Measurements from ENCODE around the gene GHR.

GHR gene

GRCh38 chr5:42423285-42424165 is at the start of gene GHR:
Gene GHR, plus strand, starts transcription at chr5:42423439. Its CDS starts 142,436 bp downstream, at chr5:42565875.
- peak; percentile 18 to 31 for DNase-seq

GRCh38 chr5:42374679-42375273 is 48.5 kb upstream of the GHR start:
- no peak for DNase-seq

GRCh38 chr5:42377496-42377895 is 45.7 kb upstream of the GHR start:
- DNase-seq: no peak

- DNase-seq: no peak
These were observed 41.3 kb upstream of the GHR start for GRCh38 chr5:42381973-42382372.

GRCh38 chr5:42387563-42387962 is 35.7 kb upstream of the GHR start:
- no peak for DNase-seq

- no peak for DNase-seq
These were observed 33.1 kb upstream of the GHR start for GRCh38 chr5:42390115-42390514.

- no peak for DNase-seq
These were observed 30.3 kb upstream of the GHR start for GRCh38 chr5:42392917-42393316.

- DNase-seq: no peak
These were observed 27.1 kb upstream of the GHR start for GRCh38 chr5:42396111-42396510.

GRCh38 chr5:42397267-42397666 is 26.0 kb upstream of the GHR start:
- DNase-seq: no peak

GRCh38 chr5:42399702-42400101 is 23.5 kb upstream of the GHR start:
- DNase-seq: no peak

- no peak for DNase-seq
These were observed 22.8 kb upstream of the GHR start for GRCh38 chr5:42400474-42400873.

- no peak for DNase-seq
These were observed 20.0 kb upstream of the GHR start for GRCh38 chr5:42403236-42403635.

- no peak for DNase-seq
These were observed 18.9 kb upstream of the GHR start for GRCh38 chr5:42404366-42404765.

- no peak for DNase-seq
These were observed 3.9 kb upstream of the GHR start for GRCh38 chr5:42419294-42419693.

GRCh38 chr5:42422656-42423280 is 471 bp upstream of the GHR start:
- DNase-seq: no peak

GRCh38 chr5:42426016-42426415 is 2.8 kb downstream of the GHR start:
- no peak for DNase-seq

GRCh38 chr5:42429694-42430093 is 6.5 kb downstream of the GHR start:
- no peak for DNase-seq

GRCh38 chr5:42434047-42434724 is 10.9 kb downstream of the GHR start:
- DNase-seq: no peak

- DNase-seq: no peak
These were observed 12.8 kb downstream of the GHR start for GRCh38 chr5:42436051-42436450.

- DNase-seq: no peak
These were observed 31.2 kb downstream of the GHR start for GRCh38 chr5:42454216-42454995.

GRCh38 chr5:42461033-42461432 is 37.8 kb downstream of the GHR start:
- no peak for DNase-seq

GRCh38 chr5:42461507-42461906 is 38.3 kb downstream of the GHR start:
- DNase-seq: no peak

- DNase-seq: no peak
These were observed 38.8 kb downstream of the GHR start for GRCh38 chr5:42462083-42462482.
